ENCODE data around the gene MAPKAP1.

GRCh38 chr9:125681086-125681622, 25.9 kb downstream of the MAPKAP1 start:
- TF ChIP-seq GATA2 (IDR thresholded peaks at IDR 0.05; ENCODE audit: low read depth, low read length) (no peak), GATA3 (IDR thresholded peaks at IDR 0.05; ENCODE audit: low read depth, low read length) (no peak)

All from SH-SY5Y (cell line).